ENCODE measurements around the gene EGLN3. TPM values are rescaled to one million over a fixed set of nuclear protein-coding genes. Genes with fewer than 3 reads are reported as not detected.

Gene EGLN3
- total and polyA plus RNA-seq, 2 of the 13 experiments (the other 11 are each of a cell fraction or from before 2014, with no cell fraction given): 0.18 to 27.3 TPM

DNA sequence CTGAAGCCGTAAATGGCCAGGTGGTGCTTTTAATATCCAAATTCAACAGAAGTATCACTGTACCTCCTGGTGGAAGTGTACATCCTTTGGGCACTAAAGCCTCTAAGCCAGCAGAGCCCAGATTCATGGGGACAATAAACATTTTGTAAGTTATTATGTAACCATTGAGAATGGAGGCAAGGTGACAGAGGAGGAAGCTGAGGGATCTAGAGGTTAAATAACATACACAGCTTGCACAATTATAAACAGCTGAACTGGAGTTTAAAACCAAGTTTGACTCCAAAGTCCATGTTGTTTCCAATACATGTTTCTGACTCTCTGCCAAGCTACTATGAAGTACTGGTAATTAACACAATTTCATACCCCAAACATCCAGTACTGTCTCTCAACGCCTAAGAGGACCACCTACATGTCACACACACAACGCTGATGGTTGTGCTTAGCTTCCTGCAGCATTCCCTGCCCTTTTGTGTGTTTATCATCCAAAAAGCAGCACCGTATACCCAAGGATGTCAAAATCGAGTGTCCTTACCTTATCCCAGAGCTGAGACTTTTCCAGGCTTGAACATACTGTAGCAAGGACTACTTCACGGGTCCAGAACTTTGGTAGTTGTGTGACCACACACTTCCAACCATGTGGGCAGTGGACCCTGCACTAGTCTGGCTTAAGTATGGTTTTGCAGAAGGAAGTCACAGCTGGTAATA is 41.3 kb downstream of the EGLN3 start (continued):
- no peak; the same call in 1 of the 2 replicates for TF ChIP-seq ZNF746 (CRISPR knock-in tag; IDR thresholded peaks at IDR 0.05)
- TF ChIP-seq FOXO1 (CRISPR knock-in tag; IDR thresholded peaks at IDR 0.05): peak; percentile 95
- no peak for TF ChIP-seq ZNF75D (CRISPR knock-in tag; IDR thresholded peaks at IDR 0.05; ENCODE audit: borderline replicate concordance)
- no peak for TF ChIP-seq PCBP1 (IDR thresholded peaks at IDR 0.05; ENCODE audit: borderline replicate concordance, low read depth, low read length)
- TF ChIP-seq MAFG (CRISPR knock-in tag; IDR thresholded peaks at IDR 0.05): no peak
- TF ChIP-seq, protein P1, sequence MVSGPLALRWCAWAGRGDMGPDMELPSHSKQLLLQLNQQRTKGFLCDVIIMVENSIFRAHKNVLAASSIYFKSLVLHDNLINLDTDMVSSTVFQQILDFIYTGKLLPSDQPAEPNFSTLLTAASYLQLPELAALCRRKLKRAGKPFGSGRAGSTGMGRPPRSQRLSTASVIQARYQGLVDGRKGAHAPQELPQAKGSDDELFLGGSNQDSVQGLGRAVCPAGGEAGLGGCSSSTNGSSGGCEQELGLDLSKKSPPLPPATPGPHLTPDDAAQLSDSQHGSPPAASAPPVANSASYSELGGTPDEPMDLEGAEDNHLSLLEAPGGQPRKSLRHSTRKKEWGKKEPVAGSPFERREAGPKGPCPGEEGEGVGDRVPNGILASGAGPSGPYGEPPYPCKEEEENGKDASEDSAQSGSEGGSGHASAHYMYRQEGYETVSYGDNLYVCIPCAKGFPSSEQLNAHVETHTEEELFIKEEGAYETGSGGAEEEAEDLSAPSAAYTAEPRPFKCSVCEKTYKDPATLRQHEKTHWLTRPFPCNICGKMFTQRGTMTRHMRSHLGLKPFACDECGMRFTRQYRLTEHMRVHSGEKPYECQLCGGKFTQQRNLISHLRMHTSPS (CRISPR knock-in tag; IDR thresholded peaks at IDR 0.05; ENCODE audit: low read depth): no peak
- TF ChIP-seq HCFC1 (IDR thresholded peaks at IDR 0.05; ENCODE audit: low read depth, low read length): no peak
- TF ChIP-seq, protein P2, sequence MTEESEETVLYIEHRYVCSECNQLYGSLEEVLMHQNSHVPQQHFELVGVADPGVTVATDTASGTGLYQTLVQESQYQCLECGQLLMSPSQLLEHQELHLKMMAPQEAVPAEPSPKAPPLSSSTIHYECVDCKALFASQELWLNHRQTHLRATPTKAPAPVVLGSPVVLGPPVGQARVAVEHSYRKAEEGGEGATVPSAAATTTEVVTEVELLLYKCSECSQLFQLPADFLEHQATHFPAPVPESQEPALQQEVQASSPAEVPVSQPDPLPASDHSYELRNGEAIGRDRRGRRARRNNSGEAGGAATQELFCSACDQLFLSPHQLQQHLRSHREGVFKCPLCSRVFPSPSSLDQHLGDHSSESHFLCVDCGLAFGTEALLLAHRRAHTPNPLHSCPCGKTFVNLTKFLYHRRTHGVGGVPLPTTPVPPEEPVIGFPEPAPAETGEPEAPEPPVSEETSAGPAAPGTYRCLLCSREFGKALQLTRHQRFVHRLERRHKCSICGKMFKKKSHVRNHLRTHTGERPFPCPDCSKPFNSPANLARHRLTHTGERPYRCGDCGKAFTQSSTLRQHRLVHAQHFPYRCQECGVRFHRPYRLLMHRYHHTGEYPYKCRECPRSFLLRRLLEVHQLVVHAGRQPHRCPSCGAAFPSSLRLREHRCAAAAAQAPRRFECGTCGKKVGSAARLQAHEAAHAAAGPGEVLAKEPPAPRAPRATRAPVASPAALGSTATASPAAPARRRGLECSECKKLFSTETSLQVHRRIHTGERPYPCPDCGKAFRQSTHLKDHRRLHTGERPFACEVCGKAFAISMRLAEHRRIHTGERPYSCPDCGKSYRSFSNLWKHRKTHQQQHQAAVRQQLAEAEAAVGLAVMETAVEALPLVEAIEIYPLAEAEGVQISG (CRISPR knock-in tag; IDR thresholded peaks at IDR 0.05): no peak
- TF ChIP-seq IRX3 (CRISPR knock-in tag; IDR thresholded peaks at IDR 0.05; ENCODE audit: borderline replicate concordance, low read depth): no peak
- TF ChIP-seq, protein P3, sequence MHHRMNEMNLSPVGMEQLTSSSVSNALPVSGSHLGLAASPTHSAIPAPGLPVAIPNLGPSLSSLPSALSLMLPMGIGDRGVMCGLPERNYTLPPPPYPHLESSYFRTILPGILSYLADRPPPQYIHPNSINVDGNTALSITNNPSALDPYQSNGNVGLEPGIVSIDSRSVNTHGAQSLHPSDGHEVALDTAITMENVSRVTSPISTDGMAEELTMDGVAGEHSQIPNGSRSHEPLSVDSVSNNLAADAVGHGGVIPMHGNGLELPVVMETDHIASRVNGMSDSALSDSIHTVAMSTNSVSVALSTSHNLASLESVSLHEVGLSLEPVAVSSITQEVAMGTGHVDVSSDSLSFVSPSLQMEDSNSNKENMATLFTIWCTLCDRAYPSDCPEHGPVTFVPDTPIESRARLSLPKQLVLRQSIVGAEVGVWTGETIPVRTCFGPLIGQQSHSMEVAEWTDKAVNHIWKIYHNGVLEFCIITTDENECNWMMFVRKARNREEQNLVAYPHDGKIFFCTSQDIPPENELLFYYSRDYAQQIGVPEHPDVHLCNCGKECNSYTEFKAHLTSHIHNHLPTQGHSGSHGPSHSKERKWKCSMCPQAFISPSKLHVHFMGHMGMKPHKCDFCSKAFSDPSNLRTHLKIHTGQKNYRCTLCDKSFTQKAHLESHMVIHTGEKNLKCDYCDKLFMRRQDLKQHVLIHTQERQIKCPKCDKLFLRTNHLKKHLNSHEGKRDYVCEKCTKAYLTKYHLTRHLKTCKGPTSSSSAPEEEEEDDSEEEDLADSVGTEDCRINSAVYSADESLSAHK (CRISPR knock-in tag; IDR thresholded peaks at IDR 0.05; ENCODE audit: borderline replicate concordance): no peak
- TF ChIP-seq ZNF331 (CRISPR knock-in tag; IDR thresholded peaks at IDR 0.05): peak; percentile 95
- TF ChIP-seq, protein P4, sequence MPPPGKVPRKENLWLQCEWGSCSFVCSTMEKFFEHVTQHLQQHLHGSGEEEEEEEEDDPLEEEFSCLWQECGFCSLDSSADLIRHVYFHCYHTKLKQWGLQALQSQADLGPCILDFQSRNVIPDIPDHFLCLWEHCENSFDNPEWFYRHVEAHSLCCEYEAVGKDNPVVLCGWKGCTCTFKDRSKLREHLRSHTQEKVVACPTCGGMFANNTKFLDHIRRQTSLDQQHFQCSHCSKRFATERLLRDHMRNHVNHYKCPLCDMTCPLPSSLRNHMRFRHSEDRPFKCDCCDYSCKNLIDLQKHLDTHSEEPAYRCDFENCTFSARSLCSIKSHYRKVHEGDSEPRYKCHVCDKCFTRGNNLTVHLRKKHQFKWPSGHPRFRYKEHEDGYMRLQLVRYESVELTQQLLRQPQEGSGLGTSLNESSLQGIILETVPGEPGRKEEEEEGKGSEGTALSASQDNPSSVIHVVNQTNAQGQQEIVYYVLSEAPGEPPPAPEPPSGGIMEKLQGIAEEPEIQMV (CRISPR knock-in tag; IDR thresholded peaks at IDR 0.05; ENCODE audit: low read depth): no peak
- no peak for TF ChIP-seq AGO2 (optimal IDR thresholded peaks at IDR 0.05; ENCODE audit: low read depth, low read length)
- TF ChIP-seq, protein P5, sequence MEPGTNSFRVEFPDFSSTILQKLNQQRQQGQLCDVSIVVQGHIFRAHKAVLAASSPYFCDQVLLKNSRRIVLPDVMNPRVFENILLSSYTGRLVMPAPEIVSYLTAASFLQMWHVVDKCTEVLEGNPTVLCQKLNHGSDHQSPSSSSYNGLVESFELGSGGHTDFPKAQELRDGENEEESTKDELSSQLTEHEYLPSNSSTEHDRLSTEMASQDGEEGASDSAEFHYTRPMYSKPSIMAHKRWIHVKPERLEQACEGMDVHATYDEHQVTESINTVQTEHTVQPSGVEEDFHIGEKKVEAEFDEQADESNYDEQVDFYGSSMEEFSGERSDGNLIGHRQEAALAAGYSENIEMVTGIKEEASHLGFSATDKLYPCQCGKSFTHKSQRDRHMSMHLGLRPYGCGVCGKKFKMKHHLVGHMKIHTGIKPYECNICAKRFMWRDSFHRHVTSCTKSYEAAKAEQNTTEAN (CRISPR knock-in tag; conservative IDR thresholded peaks at IDR 0.05): peak; percentile 89
- TF ChIP-seq ISL2 (CRISPR knock-in tag; IDR thresholded peaks at IDR 0.05): peak; percentile 52; the same call in 1 of the 2 replicates
- 0 out of 2 replicates have a peak, but pooled peaks have one; percentile 44 for TF ChIP-seq EEA1 (CRISPR knock-in tag; IDR thresholded peaks at IDR 0.05; ENCODE audit: borderline replicate concordance)
- peak in 1 of 2 experiments; percentile 93; a peak in 2 of 4 replicates for TF ChIP-seq KLF16 (CRISPR knock-in tag; IDR thresholded peaks at IDR 0.05)
